Endothelial cell of umbilical vein (primary cell): ENCODE data around the gene SH3GL3. TPM values are rescaled to one million over a fixed set of nuclear protein-coding genes. Genes with fewer than 3 reads are reported as not detected.

Experiments
- BruUV-seq: library from RNA; stranded (reverse); fragments of 400-500 nt; replicated peaks from 2 replicates; lab custom pipeline; 2021; lab: Mats Ljungman, UMichigan
- CTCF ChIA-PET: fragments of 300-600, 350-600 bp; sonication (Branson Sonifier 250); formaldehyde crosslinking; loops from one replicate; lab custom pipeline; 2021; ENCODE audit warnings: antibody characterized with exemption, inconsistent platforms; lab: Charles Lee
- POLR2A ChIA-PET: fragments of 300-600, 350-600 bp; sonication (Branson Sonifier 250); formaldehyde crosslinking; loops from one replicate; lab custom pipeline; 2021; ENCODE audit warnings: antibody characterized with exemption, inconsistent platforms; lab: Charles Lee
- DNase-seq: peaks from one replicate; pipeline ENCODE4 v3.0.0-alpha.2; 2011; ENCODE audit warnings: low read depth, low spot score
- FAIRE-seq: peaks from 2 replicates; lab custom pipeline; 2011; peaks lifted over from hg19 to GRCh38; lab: Jason Lieb, UNC
- H2AFZ ChIP-seq: 2 replicates; pipeline ENCODE4 v1.6.0; 2012; ENCODE audit warnings: low read depth, low read length, control low read depth, inconsistent platforms
- H3K27ac ChIP-seq: 2 replicates; pipeline ENCODE4 v1.5.1; 2011; ENCODE audit warnings: low read depth, mild to moderate bottlenecking, control low read depth, low read length, moderate library complexity; ENCODE audit not compliant: insufficient read depth
- H3K27me3 ChIP-seq, 2 experiments: 2 replicates each; pipeline versions ENCODE4 v1.6.0 to v1.6.1; 2011; ENCODE audit warnings: low read length in 2 of 2, mixed read lengths in 1 of 2; ENCODE audit not compliant: control insufficient read depth in 2 of 2, insufficient read depth in 2 of 2
- H3K36me3 ChIP-seq, 2 experiments: 2 replicates in 1 of 2; 3 replicates in 1 of 2; pipeline ENCODE4 v1.5.1; 2011; ENCODE audit warnings: low read length in 2 of 2, mild to moderate bottlenecking in 1 of 2, moderate library complexity in 1 of 2; ENCODE audit not compliant: control insufficient read depth in 2 of 2, insufficient read depth in 2 of 2; ENCODE audit errors: extremely low read depth in 1 of 2
- H3K4me1 ChIP-seq: 3 replicates; pipeline ENCODE4 v1.5.1; 2011; ENCODE audit warnings: mild to moderate bottlenecking, low read length; ENCODE audit not compliant: control insufficient read depth, insufficient read depth; ENCODE audit errors: extremely low read depth
- H3K4me2 ChIP-seq: 2 replicates; pipeline ENCODE4 v1.6.1; 2011; ENCODE audit warnings: low read length, control low read depth, mixed read lengths; ENCODE audit not compliant: insufficient read depth
- H3K4me3 ChIP-seq, 3 experiments: fragments of 200-600 bp in 1 of 3; sonication (generic), shearing (Covaris generic) in 1 of 3; replicated peaks in 1 of 3; 2 replicates each; pipeline ENCODE4 v1.5.1; 2011 to 2016; ENCODE audit warnings: control low read depth in 3 of 3, low read length in 3 of 3, mild to moderate bottlenecking in 2 of 3, inconsistent platforms in 1 of 3, low read depth in 1 of 3, moderate library complexity in 1 of 3; ENCODE audit not compliant: insufficient read depth in 1 of 3
- H3K79me2 ChIP-seq: 2 replicates; pipeline ENCODE4 v1.6.0; 2012; ENCODE audit warnings: low read length, inconsistent platforms; ENCODE audit not compliant: control insufficient read depth, insufficient read depth
- H3K9ac ChIP-seq: replicated peaks from 2 replicates; pipeline ENCODE3; 2011; ENCODE audit warnings: low read length, control low read depth; ENCODE audit not compliant: insufficient read depth; ENCODE audit errors: extremely low read depth
- H3K9me1 ChIP-seq: replicated peaks from 3 replicates; pipeline ENCODE4 v1.6.0; 2011; ENCODE audit warnings: mild to moderate bottlenecking, low read length; ENCODE audit not compliant: control insufficient read depth, insufficient read depth; ENCODE audit errors: extremely low read depth
- H3K9me3 ChIP-seq: replicated peaks from 2 replicates; pipeline ENCODE4 v1.5.1; 2012; ENCODE audit warnings: low read length, inconsistent platforms; ENCODE audit not compliant: control insufficient read depth, insufficient read depth
- H4K20me1 ChIP-seq: replicated peaks from 2 replicates; pipeline ENCODE3; 2011; ENCODE audit warnings: mild to moderate bottlenecking, low read length; ENCODE audit not compliant: control insufficient read depth, insufficient read depth; ENCODE audit errors: extremely low read depth
- CTCF ChIP-seq, 2 donors: IDR thresholded peaks; 1 replicate in 1 of 2; 2 replicates in 1 of 2; pipeline ENCODE4 v1.5.1; 2011; ENCODE audit warnings: low read length in 2 of 2, mild to moderate bottlenecking in 2 of 2, moderate library complexity in 2 of 2, control low read depth in 1 of 2, inconsistent platforms in 1 of 2, low read depth in 1 of 2; ENCODE audit not compliant: insufficient read depth in 1 of 2; ENCODE audit errors: extremely low read depth in 1 of 2
- EZH2 ChIP-seq: IDR thresholded peaks from 2 replicates; pipeline ENCODE4 v1.6.1; 2012; ENCODE audit warnings: borderline replicate concordance, low read depth, mild to moderate bottlenecking, moderate library complexity, low read length, inconsistent platforms; ENCODE audit not compliant: severe bottlenecking
- FOS ChIP-seq: IDR thresholded peaks from 2 replicates; pipeline ENCODE4 v1.6.1; 2011; ENCODE audit warnings: mild to moderate bottlenecking, low read length, moderate library complexity, borderline replicate concordance; ENCODE audit not compliant: insufficient read depth
- JUN ChIP-seq: IDR thresholded peaks from 2 replicates; pipeline ENCODE4 v1.6.1; 2011; ENCODE audit warnings: borderline replicate concordance, low read depth; ENCODE audit not compliant: insufficient read length, insufficient read depth
- MAX ChIP-seq: IDR thresholded peaks from 2 replicates; pipeline ENCODE4 v1.6.1; 2011; ENCODE audit not compliant: insufficient read depth, insufficient read length
- MYC ChIP-seq: IDR thresholded peaks from one replicate; pipeline ENCODE4 v1.6.1; 2011; ENCODE audit warnings: mild to moderate bottlenecking, low read depth, low read length
- POLR2A ChIP-seq: IDR thresholded peaks from 2 replicates; pipeline ENCODE4 v1.6.1; 2012; ENCODE audit warnings: low read depth, mild to moderate bottlenecking, control low read depth, low read length
- POLR2AphosphoS5 ChIP-seq: IDR thresholded peaks from 2 replicates; pipeline ENCODE4 v1.6.1; 2012; ENCODE audit warnings: low read depth, mild to moderate bottlenecking, control low read depth, low read length, moderate library complexity; ENCODE audit not compliant: insufficient read depth
- dilution Hi-C: fragments of 300-500 bp; cut with MboI; formaldehyde crosslinking; loops from one replicate; pipeline ENCODE4 v1.15.0; 2019; ENCODE audit warnings: low sequenced_read_pairs; ENCODE audit not compliant: extremely low pct_ligation_motif_present
- intact Hi-C: fragments of 100-400 bp; cut with micrococcal nuclease; formaldehyde crosslinking; loops from one replicate; pipeline ENCODE4 v1.10.0; 2022
- polyA plus RNA-seq, 4 experiments: library from polyadenylated mRNA; depleted of rRNA in 3 of 4; stranded (reverse) in 3 of 4; unstranded in 1 of 4; fragments of >200 nt; gene quantifications; 2 replicates each; pipeline versions ENCODE4 v1.2.1 to v1.2.3, GENCODE V29; 2011 to 2012; ENCODE audit warnings: missing spikeins in 1 of 4
- total RNA-seq: library from RNA; stranded (reverse); gene quantifications from 2 replicates; pipeline ENCODE4 v1.2.3, GENCODE V29; 2021

Gene SH3GL3
- total and polyA plus RNA-seq, 2 donors (not counting 3 experiments of a cell fraction or from before 2014, with no cell fraction given) = not detected

- no peak overlapping the region for H3K4me3 ChIP-seq
- intact Hi-C loops = no loop called here
- H3K36me3 ChIP-seq = no peaks in the 10 kb centered on the region
- H3K4me2 ChIP-seq = no peak overlapping the region
- POLR2A ChIA-PET = no interaction called here
- CTCF ChIA-PET = interaction anchor here (0.6 to 4.9 kb wide), 7 partner anchors 9 to 308 kb away, joined by 3 to 53 read pairs (median 5); no protein-coding TSS in a partner anchor
- H3K79me2 ChIP-seq = no peaks in the 10 kb centered on the region
- H3K27me3 ChIP-seq = no peaks in the 10 kb centered on the region
- H3K4me1 ChIP-seq = no peaks in the 10 kb centered on the region
- H3K9ac ChIP-seq = no peak overlapping the region
- dilution Hi-C loops = no loop called here
- no peaks in the 10 kb centered on the region for H4K20me1 ChIP-seq
- DNase-seq (no peak), FAIRE-seq (no peak)
- no peak for TF ChIP-seq MAX
- no peak overlapping the region for H2AFZ ChIP-seq
- H3K27ac ChIP-seq = no peak overlapping the region
- no peaks in the 10 kb centered on the region for H3K9me3 ChIP-seq
- H3K9me1 ChIP-seq = no peaks in the 10 kb centered on the region
- no TSS peak for BruUV-seq
These were observed 109.6 kb downstream of the SH3GL3 start for GRCh38 chr15:83556754-83557153.

GRCh38 chr15:83558146-83558545, 111.0 kb downstream of the SH3GL3 start:
- Histone ChIP-seq H3K4me3 (no peak overlapping the region), H3K4me1 (no peaks in the 10 kb centered on the region), H3K27me3 (no peaks in the 10 kb centered on the region), H3K9me1 (no peaks in the 10 kb centered on the region), H3K79me2 (no peaks in the 10 kb centered on the region), H3K27ac (no peak overlapping the region), H2AFZ (no peak overlapping the region), H3K9ac (no peak overlapping the region), H3K36me3 (no peaks in the 10 kb centered on the region), H3K4me2 (no peak overlapping the region), H3K9me3 (no peaks in the 10 kb centered on the region), H4K20me1 (no peaks in the 10 kb centered on the region)
- ChIA-PET POLR2A (no interaction called here), CTCF (interaction anchor here (0.6 to 4.9 kb wide), 6 partner anchors 11 to 311 kb away, joined by 3 to 53 read pairs (median 3); no protein-coding TSS in a partner anchor)
- no TSS peak for BruUV-seq
- no peak for TF ChIP-seq POLR2A
- no peak for TF ChIP-seq FOS
- no peak for TF ChIP-seq POLR2AphosphoS5
- no peak for TF ChIP-seq CTCF (IDR thresholded peaks at IDR 0.05; ENCODE audit: extremely low read depth in 1 of 2, insufficient read depth in 1 of 2, low read depth in 1 of 2, low read length in 2 of 2)
- no peak for TF ChIP-seq JUN
- TF ChIP-seq MYC = no peak
- no peak for TF ChIP-seq EZH2
- no peak for TF ChIP-seq MAX
- intact Hi-C loops = no loop called here
- no peak for FAIRE-seq
- dilution Hi-C loops = no loop called here
- DNase-seq = no peak
